ENCODE measurements around the gene MYO7B.

MYO7B gene

GRCh38 chr2:127683757-127684156 lies 148.3 kb downstream of the MYO7B start:
- no peak for DNase-seq

DNA sequence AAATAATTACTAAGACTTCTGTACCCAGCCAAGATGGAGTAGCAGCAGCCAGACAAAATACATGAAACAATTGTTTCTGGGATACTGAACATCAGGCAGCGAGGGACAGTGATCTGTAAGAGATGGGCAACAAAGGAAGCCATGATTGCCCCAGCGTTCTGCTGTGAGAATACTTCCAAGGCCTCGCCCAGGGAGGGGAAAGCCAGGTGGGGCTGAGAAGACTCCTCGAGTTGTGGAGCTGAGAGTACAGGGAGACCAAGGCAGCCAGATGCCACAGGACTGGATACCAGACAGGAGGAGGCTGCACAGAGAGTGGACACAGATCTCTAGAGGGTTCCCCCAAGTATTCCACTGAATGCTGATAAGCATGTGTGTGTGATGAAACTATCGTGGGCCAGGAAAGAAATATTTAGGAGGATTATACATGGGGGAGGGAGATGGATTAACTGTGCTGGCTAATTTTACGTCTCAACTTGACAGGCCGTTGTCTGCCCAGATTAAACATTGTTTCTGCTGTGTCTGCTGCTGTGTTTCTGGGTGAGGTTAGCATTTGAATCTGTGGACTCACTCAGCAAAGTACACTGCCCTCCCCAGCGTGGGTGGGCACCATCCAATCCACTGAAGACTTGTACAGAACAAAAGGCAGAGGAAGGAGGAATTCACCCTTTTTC lies 150.1 kb downstream of the MYO7B start:
- DNase-seq: no peak
